H1 (cell line): Measurements from ENCODE around the gene IKZF2. TPM values are rescaled to one million over a fixed set of nuclear protein-coding genes. Genes with fewer than 3 reads are reported as not detected.

Experiments used
- CTCF ChIA-PET: fragments of 300-600 bp; sonication (Branson Sonifier 250); formaldehyde crosslinking; loops from one replicate; lab custom pipeline; 2021; ENCODE audit not compliant: partially characterized antibody; lab: Charles Lee
- POLR2A ChIA-PET: fragments of 300-600 bp; sonication (Branson Sonifier 250); formaldehyde crosslinking; loops from one replicate; lab custom pipeline; 2021; ENCODE audit warnings: inconsistent platforms; ENCODE audit not compliant: partially characterized antibody; lab: Charles Lee
- DNase-seq, 2 experiments: peaks; one replicate each; pipeline versions ENCODE4 v3.0.0 to v3.0.0-alpha.2; 2010 to 2022; ENCODE audit warnings: low spot score in 2 of 2, low read depth in 1 of 2, mixed read lengths in 1 of 2
- FAIRE-seq: peaks from 2 replicates; lab custom pipeline; 2011; peaks lifted over from hg19 to GRCh38; lab: Jason Lieb, UNC
- H2AFZ ChIP-seq: 2 replicates; pipeline ENCODE4 v1.8.1; 2012; ENCODE audit warnings: low read length, inconsistent platforms
- H2AK5ac ChIP-seq: 2 replicates; pipeline ENCODE4 v1.6.1; 2013; ENCODE audit warnings: low read depth, low read length
- H2BK120ac ChIP-seq: replicated peaks from 2 replicates; pipeline ENCODE3; 2013; ENCODE audit warnings: low read depth, low read length, inconsistent platforms
- H2BK12ac ChIP-seq: 2 replicates; pipeline ENCODE4 v1.6.1; 2013; ENCODE audit warnings: low read depth, low read length
- H2BK15ac ChIP-seq: 2 replicates; pipeline ENCODE4 v1.6.1; 2013; ENCODE audit warnings: low read length
- H2BK20ac ChIP-seq: 2 replicates; pipeline ENCODE4 v1.6.1; 2013; ENCODE audit warnings: low read length
- H2BK5ac ChIP-seq: 2 replicates; pipeline ENCODE4 v1.6.1; 2013; ENCODE audit warnings: low read depth, low read length
- H3K14ac ChIP-seq: 2 replicates; pipeline ENCODE4 v1.6.1; 2013; ENCODE audit warnings: inconsistent platforms; ENCODE audit not compliant: insufficient read length
- H3K18ac ChIP-seq: 2 replicates; pipeline ENCODE4 v1.6.1; 2013; ENCODE audit warnings: low read length; ENCODE audit errors: extremely low read depth
- H3K23ac ChIP-seq: 2 replicates; pipeline ENCODE4 v1.6.1; 2013; ENCODE audit warnings: inconsistent platforms; ENCODE audit not compliant: insufficient read length
- H3K23me2 ChIP-seq: 2 replicates; pipeline ENCODE4 v1.6.1; 2013; ENCODE audit warnings: low read depth, low read length
- H3K27ac ChIP-seq: 2 replicates; pipeline ENCODE4 v1.6.1; 2011; ENCODE audit warnings: low read depth, low read length, inconsistent platforms
- H3K27me3 ChIP-seq, 4 experiments: replicated peaks in 1 of 4; 1 replicate in 1 of 4; 2 replicates in 3 of 4; pipeline versions ENCODE4 v1.6.1 to v1.8.1; 2011 to 2013; ENCODE audit warnings: low read length in 3 of 4, mild to moderate bottlenecking in 3 of 4, inconsistent platforms in 2 of 4, mixed read lengths in 2 of 4, moderate library complexity in 1 of 4; ENCODE audit not compliant: control insufficient read depth in 3 of 4, insufficient read depth in 3 of 4; ENCODE audit errors: extremely low read depth in 1 of 4
- H3K36me3 ChIP-seq, 4 experiments: 2 replicates each; pipeline versions ENCODE4 v1.6.1 to v1.8.1; 2011 to 2013; ENCODE audit warnings: mild to moderate bottlenecking in 4 of 4, low read length in 3 of 4, moderate library complexity in 2 of 4, control low read depth in 1 of 4, inconsistent platforms in 1 of 4; ENCODE audit not compliant: insufficient read depth in 4 of 4, control insufficient read depth in 2 of 4
- H3K4ac ChIP-seq: replicated peaks from 2 replicates; pipeline ENCODE3; 2013; ENCODE audit warnings: low read length, low read depth, mixed read lengths, inconsistent platforms; ENCODE audit not compliant: insufficient read length
- H3K4me1 ChIP-seq, 4 experiments: replicated peaks in 1 of 4; 1 replicate in 1 of 4; 2 replicates in 3 of 4; pipeline versions ENCODE4 v1.6.1 to v1.8.1; 2011 to 2013; ENCODE audit warnings: low read length in 3 of 4, inconsistent platforms in 2 of 4, mixed read lengths in 1 of 4; ENCODE audit not compliant: insufficient read depth in 4 of 4, control insufficient read depth in 3 of 4
- H3K4me2 ChIP-seq, 2 experiments: 2 replicates each; pipeline versions ENCODE4 v1.6.1 to v1.8.1; 2011 to 2013; ENCODE audit warnings: low read depth in 2 of 2, low read length in 2 of 2, control low read depth in 1 of 2, inconsistent platforms in 1 of 2, mild to moderate bottlenecking in 1 of 2; ENCODE audit not compliant: insufficient read depth in 1 of 2
- H3K4me3 ChIP-seq, 4 experiments: fragments of 200-600, 300-600 bp in 1 of 4; sonication (generic), shearing (Covaris generic), sonication (Bioruptor Twin) in 1 of 4; 2 replicates each; pipeline versions ENCODE4 v1.5.1 to v1.8.1; 2011 to 2016; ENCODE audit warnings: low read length in 4 of 4, low read depth in 3 of 4, control low read depth in 2 of 4, inconsistent platforms in 2 of 4, mild to moderate bottlenecking in 2 of 4, mixed read lengths in 1 of 4, moderate library complexity in 1 of 4; ENCODE audit not compliant: insufficient read depth in 2 of 4; ENCODE audit errors: extremely low read depth in 1 of 4
- H3K56ac ChIP-seq: replicated peaks from 2 replicates; pipeline ENCODE3; 2013; ENCODE audit warnings: low read depth, mild to moderate bottlenecking, mixed read lengths, low read length, inconsistent platforms; ENCODE audit not compliant: insufficient read length
- H3K79me1 ChIP-seq: 2 replicates; pipeline ENCODE4 v1.6.1; 2013; ENCODE audit warnings: low read depth, low read length, control low read depth
- H3K79me2 ChIP-seq, 2 experiments: 2 replicates each; pipeline versions ENCODE4 v1.6.1 to v1.8.1; 2012 to 2013; ENCODE audit warnings: low read length in 2 of 2, mild to moderate bottlenecking in 2 of 2, inconsistent platforms in 1 of 2; ENCODE audit not compliant: insufficient read depth in 2 of 2, control insufficient read depth in 1 of 2
- H3K9ac ChIP-seq, 4 experiments: replicated peaks in 1 of 4; 1 replicate in 1 of 4; 2 replicates in 3 of 4; pipeline versions ENCODE4 v1.6.1 to v1.8.1; 2011 to 2013; ENCODE audit warnings: low read depth in 3 of 4, low read length in 3 of 4, control low read depth in 2 of 4, mild to moderate bottlenecking in 2 of 4, moderate library complexity in 2 of 4, inconsistent platforms in 1 of 4; ENCODE audit errors: extremely low read depth in 1 of 4
- H3K9me3 ChIP-seq, 2 experiments: 2 replicates each; pipeline versions ENCODE4 v1.6.1 to v1.8.1; 2012 to 2013; ENCODE audit warnings: mild to moderate bottlenecking in 2 of 2, moderate library complexity in 2 of 2, control low read depth in 1 of 2, inconsistent platforms in 1 of 2, low read depth in 1 of 2, low read length in 1 of 2, mixed read lengths in 1 of 2; ENCODE audit not compliant: insufficient read depth in 2 of 2
- H4K20me1 ChIP-seq, 2 experiments: replicated peaks in 1 of 2; 2 replicates each; pipeline versions ENCODE3 to v1.8.1; 2011 to 2013; ENCODE audit warnings: inconsistent platforms in 2 of 2, low read length in 2 of 2, mild to moderate bottlenecking in 1 of 2; ENCODE audit not compliant: insufficient read depth in 2 of 2, control insufficient read depth in 1 of 2
- H4K5ac ChIP-seq: 2 replicates; pipeline ENCODE4 v1.6.1; 2013; ENCODE audit warnings: low read length, low read depth, mixed read lengths, inconsistent platforms; ENCODE audit not compliant: insufficient read length
- H4K8ac ChIP-seq: 2 replicates; pipeline ENCODE4 v1.8.0; 2013; ENCODE audit warnings: mild to moderate bottlenecking, moderate library complexity, low read length, inconsistent platforms; ENCODE audit not compliant: insufficient read depth; ENCODE audit errors: extremely low read depth
- H4K91ac ChIP-seq: replicated peaks from 2 replicates; pipeline ENCODE3; 2013; ENCODE audit warnings: low read length, mixed read lengths, inconsistent platforms; ENCODE audit not compliant: insufficient read length
- ASH2L ChIP-seq: fragments of 200-600, 300-600 bp; sonication (generic); IDR thresholded peaks from one replicate; pipeline ENCODE4 v1.7.1; 2017; ENCODE audit warnings: low read length
- BCL11A ChIP-seq, 2 experiments: IDR thresholded peaks; one replicate each; pipeline ENCODE4 v1.6.1; 2011; ENCODE audit warnings: low read depth in 2 of 2, low read length in 2 of 2, mild to moderate bottlenecking in 2 of 2
- HDAC6 ChIP-seq: IDR thresholded peaks from one replicate; pipeline ENCODE4 v1.7.1; 2012; ENCODE audit warnings: low read depth, mild to moderate bottlenecking, inconsistent platforms, low read length, moderate library complexity
- JUND ChIP-seq: IDR thresholded peaks from 2 replicates; pipeline ENCODE4 v1.6.1; 2011; ENCODE audit warnings: mild to moderate bottlenecking, improper control_type of control experiment, low read length
- KDM4A ChIP-seq: IDR thresholded peaks from one replicate; pipeline ENCODE4 v1.7.1; 2012; ENCODE audit warnings: low read depth, mild to moderate bottlenecking, moderate library complexity, low read length, inconsistent platforms; ENCODE audit not compliant: severe bottlenecking
- RFX5 ChIP-seq: IDR thresholded peaks from 2 replicates; pipeline ENCODE4 v1.6.1; 2011; ENCODE audit warnings: low read depth, low read length, improper control_type of control experiment, borderline replicate concordance
- TAF7 ChIP-seq: optimal IDR thresholded peaks from 2 replicates; pipeline ENCODE3; 2011; ENCODE audit warnings: low read depth, mild to moderate bottlenecking, inconsistent platforms, low read length, moderate library complexity, borderline replicate concordance
- WGBS, 2 experiments: shearing (Covaris generic) in 1 of 2; methylation state at CpG; one replicate each; pipeline versions ENCODE4 v1.1.6 to v1.1.7; 2013 to 2015; ENCODE audit warnings: low lambda C conversion rate in 2 of 2, mixed read lengths in 2 of 2, inconsistent platforms in 1 of 2, low coverage in 1 of 2, missing lambda C conversion rate in 1 of 2; ENCODE audit not compliant: insufficient replicate concordance in 2 of 2, insufficient coverage in 1 of 2, insufficient read length in 1 of 2; ENCODE audit errors: extremely low coverage in 1 of 2, missing lambda C conversion rate in 1 of 2; 5-methylcytosine and 5-hydroxymethylcytosine counted together
- polyA plus RNA-seq, 7 experiments: library from polyadenylated mRNA; depleted of rRNA in 3 of 7; stranded (reverse) in 5 of 7; unstranded in 2 of 7; fragments of >200 nt in 5 of 7; fragments of 200-250 nt in 2 of 7; gene quantifications; 1 replicate in 5 of 7; 2 replicates in 1 of 7; 4 replicates in 1 of 7; pipeline versions ENCODE4 v1.2.1 to v1.2.3, GENCODE V29; 2011 to 2013; ENCODE audit warnings: missing spikeins in 2 of 7, mixed read lengths in 2 of 7
- total RNA-seq: library from RNA; stranded (reverse); fragmentation: NEBNext Ultra II Directional; extraction: Animal tissue kit (Norgen Biotek cat#: 25700); gene quantifications from 2 replicates; pipeline ENCODE4 v1.2.1, GENCODE V29; 2021

The IKZF2 gene
- total and polyA plus RNA-seq, 2 of the 8 experiments (the other 6 are each of a cell fraction or from before 2014, with no cell fraction given) = 1.7 to 4.4 TPM

DNA sequence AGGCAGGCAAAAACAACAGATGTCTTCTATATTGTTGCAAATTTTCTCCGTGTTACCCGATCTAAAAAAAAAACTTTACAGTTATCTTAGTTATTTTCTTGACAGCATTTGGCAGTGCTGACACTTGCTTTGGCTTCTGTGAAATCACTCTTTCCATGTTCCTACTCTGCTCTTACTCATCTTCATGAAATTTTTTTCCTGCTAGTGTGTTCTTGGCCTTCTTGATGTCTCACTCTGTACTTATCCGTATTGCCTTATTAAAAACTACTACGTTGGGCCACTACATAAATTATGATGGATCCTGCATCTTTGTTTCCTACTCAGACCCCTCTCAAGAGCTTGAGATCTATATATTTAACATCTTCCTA, 134.4 kb downstream of the IKZF2 start:
- no peaks in the 10 kb centered on the region for H3K27me3 ChIP-seq

More for the DNA sequence above, 134.4 kb downstream of the IKZF2 start:
- H3K79me2 ChIP-seq = no peaks in the 10 kb centered on the region
- no peak overlapping the region for H4K91ac ChIP-seq
- no peak overlapping the region for H3K4me2 ChIP-seq
- no peak overlapping the region for H3K14ac ChIP-seq
- H4K8ac ChIP-seq = no peak overlapping the region
- no peaks in the 10 kb centered on the region for H3K9me3 ChIP-seq
- ChIA-PET POLR2A (no interaction called here), CTCF (interaction anchor here (0.9 kb wide), 1 partner anchor 330 kb away, joined by 3 read pairs; no protein-coding TSS in a partner anchor)
- H3K4me1 ChIP-seq = no peaks in the 10 kb centered on the region
- H3K27ac ChIP-seq = no peak overlapping the region
- H2BK15ac ChIP-seq = no peak overlapping the region
- no peak overlapping the region for H2AFZ ChIP-seq
- no peak overlapping the region for H2BK20ac ChIP-seq
- no peak overlapping the region for H3K56ac ChIP-seq
- H3K4me3 ChIP-seq = no peak overlapping the region
- no peaks in the 10 kb centered on the region for H3K36me3 ChIP-seq
- 97% methylated on average over 4 of the region's 4 CpGs; no CpG with 5 or more reads in 1 of the 2 experiments for WGBS, 2 experiments
- TF ChIP-seq KDM4A = no peak
- TF ChIP-seq ASH2L = no peak
- TF ChIP-seq RFX5 = no peak
- TF ChIP-seq TAF7 = no peak
- TF ChIP-seq BCL11A (IDR thresholded peaks at IDR 0.05; ENCODE audit: low read depth in 2 of 2, low read length in 2 of 2) = no peak
- TF ChIP-seq HDAC6 = no peak
- TF ChIP-seq JUND = no peak
- no peak for DNase-seq
- no peak overlapping the region for H3K4ac ChIP-seq
- H2BK5ac ChIP-seq = no peak overlapping the region
- H3K23ac ChIP-seq = no peak overlapping the region
- H3K9ac ChIP-seq = no peak overlapping the region
- no peaks in the 10 kb centered on the region for H4K20me1 ChIP-seq
- H3K79me1 ChIP-seq = no peaks in the 10 kb centered on the region
- no peak overlapping the region for H2BK12ac ChIP-seq
- H3K18ac ChIP-seq = no peak overlapping the region
- no peak overlapping the region for H2AK5ac ChIP-seq
- FAIRE-seq = no peak
- H3K23me2 ChIP-seq = no peaks in the 10 kb centered on the region
- H4K5ac ChIP-seq = no peak overlapping the region
- no peak overlapping the region for H2BK120ac ChIP-seq
